K562 (cell line): ENCODE results near the gene IFITM2. TPM values are rescaled to one million over a fixed set of nuclear protein-coding genes. Genes with fewer than 3 reads are reported as not detected.
A peak's percentile ranks its signal among the peaks of the same experiment; 100 is the strongest.

Experiments
- ATAC-seq: fragments of 200-7000 bp; cut with Tn5 transposase; 3 replicates; pipeline ENCODE4 v1.9.1; 2020; ENCODE audit warnings: moderate library complexity
- BruUV-seq: library from RNA; stranded (reverse); fragments of 400-500 nt; replicated peaks from 2 replicates; lab custom pipeline; 2021; lab: Mats Ljungman, UMichigan
- CTCF ChIA-PET: fragments of 300-600 bp; formaldehyde crosslinking; extraction: SDS; loops from one replicate; lab custom pipeline; 2021; ENCODE audit warnings: low intra/inter-chr PET ratio; lab: Yijun Ruan, JAX
- POLR2A ChIA-PET: fragments of 300-600, 350-650 bp; sonication (Branson Sonifier 250); formaldehyde crosslinking; extraction: SDS; loops from one replicate; lab custom pipeline; 2021; ENCODE audit warnings: antibody characterized with exemption, inconsistent platforms; lab: Yijun Ruan, JAX
- DNase-seq, 4 experiments: peaks; one replicate each; pipeline versions ENCODE4 v3.0.0 to v3.0.0-alpha.2; 2011 to 2018; ENCODE audit warnings: low spot score in 3 of 4, mixed read lengths in 3 of 4; ENCODE audit errors: extremely low read depth in 1 of 4
- FAIRE-seq: peaks from 2 replicates; lab custom pipeline; 2011; peaks lifted over from hg19 to GRCh38; lab: Jason Lieb, UNC
- H2AFZ ChIP-seq: 2 replicates; pipeline ENCODE4 v1.6.0; 2011; ENCODE audit warnings: low read depth, low read length, control low read depth, inconsistent platforms
- H3K27ac ChIP-seq: fragments of 200-600 bp; 3 replicates; pipeline ENCODE4 v1.8.0; 2011; ENCODE audit warnings: low read depth, mild to moderate bottlenecking, control low read depth, inconsistent platforms, low read length, moderate library complexity, mixed read lengths; ENCODE audit errors: extremely low read depth
- H3K27me3 ChIP-seq, 2 experiments: fragments of 300-600 bp in 1 of 2; 2 replicates in 1 of 2; 3 replicates in 1 of 2; pipeline versions ENCODE4 v1.6.0 to v1.8.0; 2011; ENCODE audit warnings: inconsistent platforms in 2 of 2, low read length in 2 of 2, mild to moderate bottlenecking in 1 of 2, mixed read lengths in 1 of 2, moderate library complexity in 1 of 2; ENCODE audit not compliant: control insufficient read depth in 2 of 2, insufficient read depth in 2 of 2
- H3K36me3 ChIP-seq: fragments of 300-600 bp; 3 replicates; pipeline ENCODE4 v1.8.0; 2011; ENCODE audit warnings: mild to moderate bottlenecking, low read length, inconsistent platforms; ENCODE audit not compliant: control insufficient read depth, insufficient read depth
- H3K4me1 ChIP-seq, 2 experiments: fragments of 200-600 bp in 1 of 2; replicated peaks in 1 of 2; 2 replicates in 1 of 2; 3 replicates in 1 of 2; pipeline versions ENCODE4 v1.5.1 to v1.8.0; 2011; ENCODE audit warnings: inconsistent platforms in 2 of 2, low read length in 2 of 2, mild to moderate bottlenecking in 1 of 2, mixed read lengths in 1 of 2, moderate library complexity in 1 of 2; ENCODE audit not compliant: control insufficient read depth in 2 of 2, insufficient read depth in 2 of 2
- H3K4me2 ChIP-seq: 2 replicates; pipeline ENCODE4 v1.6.1; 2011; ENCODE audit warnings: low read length, control low read depth, inconsistent platforms, mixed read lengths; ENCODE audit not compliant: insufficient read depth
- H3K4me3 ChIP-seq: fragments of 200-600 bp; sonication (generic), shearing (Covaris generic); 2 replicates; pipeline ENCODE4 v1.5.1; 2016; ENCODE audit warnings: control low read depth, inconsistent platforms
- H3K79me2 ChIP-seq: fragments of 200-600 bp; 3 replicates; pipeline ENCODE4 v1.8.0; 2011; ENCODE audit warnings: low read length, inconsistent platforms; ENCODE audit not compliant: control insufficient read depth, insufficient read depth
- H3K9ac ChIP-seq, 2 experiments: 2 replicates each; pipeline versions ENCODE4 v1.6.0 to v1.6.1; 2011; ENCODE audit warnings: low read depth in 2 of 2, low read length in 2 of 2, control low read depth in 1 of 2, inconsistent platforms in 1 of 2, mild to moderate bottlenecking in 1 of 2, mixed read lengths in 1 of 2; ENCODE audit not compliant: insufficient read depth in 1 of 2
- H3K9me1 ChIP-seq: one replicate; pipeline ENCODE4 v1.6.0; 2011; ENCODE audit warnings: inconsistent platforms, mild to moderate bottlenecking, low read length, moderate library complexity; ENCODE audit not compliant: control insufficient read depth, insufficient read depth
- H3K9me3 ChIP-seq: replicated peaks from 2 replicates; pipeline ENCODE4 v1.5.1; 2011; ENCODE audit warnings: low read depth, low read length, inconsistent platforms; ENCODE audit not compliant: control insufficient read depth, insufficient read depth
- H4K20me1 ChIP-seq: replicated peaks from 2 replicates; pipeline ENCODE4 v1.6.1; 2011; ENCODE audit warnings: low read length, inconsistent platforms, mixed read lengths; ENCODE audit not compliant: control insufficient read depth, insufficient read depth
- ATF6 ChIP-seq: sonication (generic); formaldehyde crosslinking; IDR thresholded peaks from 2 replicates; pipeline ENCODE4 v1.4.0; 2020; ENCODE audit warnings: mild to moderate bottlenecking, missing genetic modification reagents
- CC2D1A ChIP-seq: fragments of 450-650 bp; IDR thresholded peaks from 2 replicates; pipeline ENCODE4 v1.6.1; 2017; ENCODE audit warnings: mild to moderate bottlenecking
- HDAC2 ChIP-seq: fragments of 450-650 bp; IDR thresholded peaks from 2 replicates; pipeline ENCODE4 v1.6.1; 2016; ENCODE audit warnings: mild to moderate bottlenecking
- HLTF ChIP-seq: fragments of 450-650 bp; IDR thresholded peaks from 2 replicates; pipeline ENCODE4 v1.6.1; 2016
- KDM1A ChIP-seq, 2 experiments: fragments of 450-650 bp; IDR thresholded peaks; 2 replicates each; pipeline ENCODE4 v1.6.1; 2016; ENCODE audit warnings: mild to moderate bottlenecking in 2 of 2
- KDM4B ChIP-seq, 2 experiments: fragments of 450-650 bp in 1 of 2; sonication (generic) in 1 of 2; IDR thresholded peaks; 2 replicates each; pipeline ENCODE4 v1.6.1; 2016 to 2017; ENCODE audit warnings: borderline replicate concordance in 2 of 2, antibody characterized with exemption in 1 of 2, low read depth in 1 of 2, mild to moderate bottlenecking in 1 of 2
- KHSRP ChIP-seq: fragments of 450-650 bp; IDR thresholded peaks from 2 replicates; pipeline ENCODE4 v1.6.1; 2017
- MAFF ChIP-seq: IDR thresholded peaks from 2 replicates; pipeline ENCODE4 v1.6.1; 2012; ENCODE audit warnings: low read length, improper control_type of control experiment
- MAFG ChIP-seq: fragments of 450-650 bp; conservative IDR thresholded peaks from 2 replicates; pipeline ENCODE4 v1.6.1; 2016; ENCODE audit warnings: missing genetic modification characterization, missing compliant biosample characterization
- MAFK ChIP-seq: IDR thresholded peaks from 2 replicates; pipeline ENCODE4 v1.6.1; 2011; ENCODE audit warnings: low read length, improper control_type of control experiment
- PHB2 ChIP-seq: fragments of 450-650 bp; IDR thresholded peaks from 2 replicates; pipeline ENCODE4 v1.6.1; 2017; ENCODE audit warnings: low read depth
- RBM22 ChIP-seq: fragments of 200-400 bp; formaldehyde crosslinking; IDR thresholded peaks from 2 replicates; pipeline ENCODE4 v1.6.1; 2018; ENCODE audit warnings: low read length, low read depth; ENCODE audit not compliant: poor library complexity, severe bottlenecking
- RFX1 ChIP-seq: fragments of 450-650 bp; IDR thresholded peaks from 2 replicates; pipeline ENCODE4 v1.6.1; 2016; ENCODE audit warnings: mild to moderate bottlenecking, moderate library complexity
- SUPT5H ChIP-seq: fragments of 450-650 bp; IDR thresholded peaks from 2 replicates; pipeline ENCODE4 v1.6.1; 2016
- UBTF ChIP-seq, 2 experiments: IDR thresholded peaks; 2 replicates each; pipeline ENCODE4 v1.6.1; 2012; ENCODE audit warnings: improper control_type of control experiment in 2 of 2, low read depth in 2 of 2, low read length in 2 of 2, borderline replicate concordance in 1 of 2
- XRCC5 ChIP-seq: fragments of 200-400 bp; formaldehyde crosslinking; IDR thresholded peaks from 2 replicates; pipeline ENCODE4 v1.6.1; 2017; ENCODE audit warnings: low read depth, mild to moderate bottlenecking, low read length
- ZC3H8 ChIP-seq: fragments of 450-650 bp; IDR thresholded peaks from 2 replicates; pipeline ENCODE4 v1.6.1; 2017
- ZNF212 ChIP-seq: fragments of 450-650 bp; formaldehyde crosslinking; IDR thresholded peaks from 2 replicates; pipeline ENCODE4 v1.4.0; 2020; ENCODE audit warnings: mild to moderate bottlenecking
- ZNF316 ChIP-seq: fragments of 450-650 bp; IDR thresholded peaks from 2 replicates; pipeline ENCODE4 v1.6.1; 2016
- ZNF583 ChIP-seq: fragments of 250-450 bp; sonication (Bioruptor Pico); IDR thresholded peaks from 2 replicates; pipeline ENCODE4 v1.4.0; 2020
- WGBS: fragments of 100-300 bp; shearing (Covaris generic); methylation state at CpG from one replicate; pipeline ENCODE4 v1.1.6; 2016; ENCODE audit warnings: low coverage, mixed read lengths; ENCODE audit not compliant: insufficient coverage; ENCODE audit errors: missing lambda C conversion rate; 5-methylcytosine and 5-hydroxymethylcytosine counted together
- in situ Hi-C: fragments of 300-500 bp; cut with MboI; formaldehyde crosslinking; loops from 4 replicates; pipeline ENCODE4 v1.15.0; 2018; ENCODE audit warnings: inconsistent platforms, mixed read lengths
- intact Hi-C: fragments of 100-400 bp; cut with micrococcal nuclease; formaldehyde crosslinking; loops from 2 replicates; pipeline ENCODE4 v1.14.2; 2022
- polyA plus RNA-seq, 8 experiments: library from polyadenylated mRNA; depleted of rRNA in 4 of 8; stranded (reverse) in 5 of 8; unstranded in 3 of 8; fragments of >200 nt; fragmentation: Nextera tagmentation in 2 of 8; fragmentation: Illumina TruSeq in 1 of 8; extraction: Ambion mirVana in 2 of 8; extraction: Trizol in 1 of 8; gene quantifications; 2 replicates each; pipeline versions ENCODE4 v1.2.1 to v1.2.3, GENCODE V29; 2011 to 2014; ENCODE audit warnings: inconsistent platforms in 1 of 8, missing spikeins in 1 of 8
- total RNA-seq, 7 experiments: library from RNA; depleted of rRNA in 6 of 7; stranded (reverse); fragments of >200 nt in 6 of 7; fragmentation: Illumina TruSeq in 2 of 7; extraction: Trizol in 2 of 7; gene quantifications; 2 replicates each; pipeline versions ENCODE4 v1.2.1 to v1.2.3, GENCODE V29; 2011 to 2021; ENCODE audit warnings: low replicate concordance in 1 of 7

IFITM2 gene
- total and polyA plus RNA-seq, 9 of the 15 experiments (the other 6 are each of a cell fraction or from before 2014, with no cell fraction given), result 52.8 to 4,872 (median 356) TPM

GRCh38 chr11:339963-340362 lies 32.3 kb downstream of the IFITM2 start (continued):
- TF ChIP-seq MAFK, result peak; percentile 16; the same call in 1 of the 2 replicates
- no peak for TF ChIP-seq HLTF
- TF ChIP-seq RFX1, result no peak
- no peak for TF ChIP-seq ZNF212 (CRISPR knock-in tag)
- TF ChIP-seq MAFG, result 0 out of 2 replicates have a peak, but pooled peaks have one; percentile 18
- no peak for TF ChIP-seq HDAC2
- TF ChIP-seq ZNF316, result peak; percentile 92
- TF ChIP-seq ZNF583 (CRISPR knock-in tag), result no peak
- no peak for TF ChIP-seq RBM22
- TF ChIP-seq MAFF, result peak; percentile 50; the same call in 1 of the 2 replicates

- no peak for DNase-seq
- no peaks in the 10 kb centered on the region for H3K36me3 ChIP-seq
- ChIA-PET CTCF (no interaction called here), POLR2A (interaction anchor here (0.6 to 3.3 kb wide), 4 partner anchors 11 to 99 kb away, joined by 3 to 21 read pairs (median 4); no protein-coding TSS in a partner anchor)
- 76% methylated on average over 5 of the region's 5 CpGs for WGBS
- H4K20me1 ChIP-seq, result no peaks in the 10 kb centered on the region
- no peak for ATAC-seq
- H3K9me1 ChIP-seq, result no peaks in the 10 kb centered on the region
- in situ Hi-C loops, result no loop called here
- H3K9me3 ChIP-seq, result no peaks in the 10 kb centered on the region
- no TSS peak for BruUV-seq
- H2AFZ ChIP-seq, result peak overlapping the region; percentile 84
- no peak for FAIRE-seq
- peaks cover 15 to 33% of the 10 kb centered on the region in 2 experiments for H3K4me1 ChIP-seq
- peak overlapping the region; percentile 69; the same call in 2 of the 3 replicates for H3K27ac ChIP-seq
- peak overlapping the region; percentile 35; the same call in 1 of the 2 replicates for H3K4me2 ChIP-seq
- H3K27me3 ChIP-seq, result no peaks in the 10 kb centered on the region
- no peak overlapping the region for H3K4me3 ChIP-seq
- H3K79me2 ChIP-seq, result no peaks in the 10 kb centered on the region
- intact Hi-C loops, result no loop called here
- no peak overlapping the region for H3K9ac ChIP-seq
- TF ChIP-seq KDM4B (IDR thresholded peaks at IDR 0.05; ENCODE audit: borderline replicate concordance in 2 of 2, low read depth in 1 of 2) (no peak), ATF6 (CRISPR knock-in tag) (no peak), KDM1A (IDR thresholded peaks at IDR 0.05) (peak in 1 of 2 experiments; percentile 55; a peak in 1 of 4 replicates), XRCC5 (no peak), KHSRP (peak; percentile 48; the same call in 1 of the 2 replicates), CC2D1A (peak; percentile 55), ZC3H8 (peak; percentile 91), PHB2 (peak; percentile 71; the same call in 1 of the 2 replicates), UBTF (IDR thresholded peaks at IDR 0.05; ENCODE audit: borderline replicate concordance in 1 of 2, low read depth in 2 of 2, low read length in 2 of 2) (no peak), SUPT5H (0 out of 2 replicates have a peak, but pooled peaks have one; percentile 5)
These were observed 33.2 kb downstream of the IFITM2 start for GRCh38 chr11:340539-341512.
